LNCaP clone FGC (cell line): ENCODE data around the gene HTRA2.

Experiments
- DNase-seq: peaks from one replicate; pipeline ENCODE4 v3.0.0-alpha.2; 2011; ENCODE audit warnings: low read depth
- H3K4me3 ChIP-seq: 2 replicates; pipeline ENCODE4 v1.5.1; 2011; ENCODE audit warnings: mild to moderate bottlenecking, low read depth, low read length, control low read depth
- TF ChIP-seq, protein P1 (sequence below): IDR thresholded peaks from 2 replicates; pipeline ENCODE4 v1.5.1; 2012; ENCODE audit warnings: mild to moderate bottlenecking; ENCODE audit not compliant: control insufficient read depth, insufficient read depth; ENCODE audit errors: extremely low read depth

HTRA2 gene

GRCh38 chr2:74497777-74498499 lies 31.8 kb upstream of the HTRA2 start:
- no peak for DNase-seq
- TF ChIP-seq, protein P1, sequence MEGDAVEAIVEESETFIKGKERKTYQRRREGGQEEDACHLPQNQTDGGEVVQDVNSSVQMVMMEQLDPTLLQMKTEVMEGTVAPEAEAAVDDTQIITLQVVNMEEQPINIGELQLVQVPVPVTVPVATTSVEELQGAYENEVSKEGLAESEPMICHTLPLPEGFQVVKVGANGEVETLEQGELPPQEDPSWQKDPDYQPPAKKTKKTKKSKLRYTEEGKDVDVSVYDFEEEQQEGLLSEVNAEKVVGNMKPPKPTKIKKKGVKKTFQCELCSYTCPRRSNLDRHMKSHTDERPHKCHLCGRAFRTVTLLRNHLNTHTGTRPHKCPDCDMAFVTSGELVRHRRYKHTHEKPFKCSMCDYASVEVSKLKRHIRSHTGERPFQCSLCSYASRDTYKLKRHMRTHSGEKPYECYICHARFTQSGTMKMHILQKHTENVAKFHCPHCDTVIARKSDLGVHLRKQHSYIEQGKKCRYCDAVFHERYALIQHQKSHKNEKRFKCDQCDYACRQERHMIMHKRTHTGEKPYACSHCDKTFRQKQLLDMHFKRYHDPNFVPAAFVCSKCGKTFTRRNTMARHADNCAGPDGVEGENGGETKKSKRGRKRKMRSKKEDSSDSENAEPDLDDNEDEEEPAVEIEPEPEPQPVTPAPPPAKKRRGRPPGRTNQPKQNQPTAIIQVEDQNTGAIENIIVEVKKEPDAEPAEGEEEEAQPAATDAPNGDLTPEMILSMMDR, result no peak
- H3K4me3 ChIP-seq, result no peak overlapping the region

DNA sequence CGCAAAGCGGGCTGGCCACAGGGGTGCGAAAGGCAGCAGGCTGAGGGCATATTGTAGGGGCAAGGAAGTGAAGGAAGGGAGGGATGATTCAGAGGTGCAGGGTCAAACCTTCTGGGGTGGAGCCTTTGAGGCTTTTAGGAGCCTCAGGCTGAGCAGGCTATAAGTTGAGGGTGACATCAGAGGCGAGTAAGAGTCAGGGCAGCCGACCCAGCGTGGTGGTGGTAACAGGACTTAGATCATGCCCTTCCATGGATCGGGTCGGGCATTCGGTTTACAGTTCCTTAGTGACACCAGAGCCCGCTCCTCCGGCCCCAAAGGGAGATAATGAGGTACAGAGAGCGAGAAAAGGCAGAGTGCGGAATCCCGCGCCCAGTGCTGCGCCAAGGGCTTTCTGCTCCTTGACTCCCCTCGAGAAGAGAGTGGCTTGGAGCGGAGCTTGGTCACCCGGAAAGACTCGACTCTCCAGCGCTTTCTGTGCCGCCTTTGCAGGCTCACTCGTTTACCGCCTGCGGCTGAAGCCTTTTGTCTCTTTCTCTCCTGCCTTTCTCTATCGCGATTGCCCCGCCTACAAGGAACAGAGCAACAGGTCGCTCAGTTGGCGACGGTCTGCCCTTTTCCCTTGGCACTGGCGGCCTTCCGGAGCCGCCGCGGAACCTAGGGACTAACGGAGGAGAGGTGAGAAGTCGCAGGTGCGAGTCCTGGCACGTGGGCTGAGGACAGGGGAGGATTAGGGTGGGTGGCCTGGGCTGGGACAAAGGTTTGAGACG lies 31.1 kb upstream of the HTRA2 start:
- no peak for DNase-seq
- H3K4me3 ChIP-seq, result no peak overlapping the region
- TF ChIP-seq, protein P1, result no peak

DNA sequence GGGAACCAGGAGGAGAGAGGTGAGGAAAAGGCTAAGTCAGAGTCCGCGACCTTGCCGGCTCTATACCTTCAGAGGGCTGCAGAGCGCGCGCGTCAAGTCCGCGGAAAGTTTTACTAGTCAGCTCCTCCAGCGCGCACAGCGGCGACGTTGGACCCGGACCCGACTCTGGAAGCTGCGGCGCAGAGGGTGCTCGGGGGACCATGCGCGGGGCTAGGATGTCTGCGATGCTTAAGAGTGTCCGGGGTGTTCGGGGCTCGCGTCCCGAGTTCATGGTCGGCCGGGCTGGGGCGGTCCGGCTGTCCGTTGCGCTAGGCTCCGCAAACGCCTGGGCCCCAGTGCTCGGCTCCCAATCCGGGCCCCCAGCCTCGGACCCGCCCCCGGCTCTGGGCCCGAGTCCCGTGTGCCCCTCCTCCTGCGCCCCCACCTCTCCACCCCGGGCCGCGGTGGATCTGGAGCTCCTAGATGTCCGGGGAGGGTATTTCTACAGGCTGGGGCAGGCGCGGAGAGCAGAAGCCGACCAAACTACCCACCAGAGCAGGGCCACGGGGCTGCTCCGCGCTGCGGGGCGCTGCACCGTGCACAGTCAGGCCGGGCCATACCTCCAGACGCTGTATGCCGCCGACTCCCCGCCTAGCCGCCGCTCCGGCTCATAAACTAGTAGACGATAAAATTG lies 30.3 kb upstream of the HTRA2 start, which contains the start of gene LBX2:
Gene LBX2 (minus strand): TSS at position 337 of the 673 bp plus-strand sequence. CDS start 66 bp downstream, at position 271.
- TF ChIP-seq, protein P1, result no peak
- H3K4me3 ChIP-seq, result no peak within 1 kb of the TSS
- no peak for DNase-seq

DNA sequence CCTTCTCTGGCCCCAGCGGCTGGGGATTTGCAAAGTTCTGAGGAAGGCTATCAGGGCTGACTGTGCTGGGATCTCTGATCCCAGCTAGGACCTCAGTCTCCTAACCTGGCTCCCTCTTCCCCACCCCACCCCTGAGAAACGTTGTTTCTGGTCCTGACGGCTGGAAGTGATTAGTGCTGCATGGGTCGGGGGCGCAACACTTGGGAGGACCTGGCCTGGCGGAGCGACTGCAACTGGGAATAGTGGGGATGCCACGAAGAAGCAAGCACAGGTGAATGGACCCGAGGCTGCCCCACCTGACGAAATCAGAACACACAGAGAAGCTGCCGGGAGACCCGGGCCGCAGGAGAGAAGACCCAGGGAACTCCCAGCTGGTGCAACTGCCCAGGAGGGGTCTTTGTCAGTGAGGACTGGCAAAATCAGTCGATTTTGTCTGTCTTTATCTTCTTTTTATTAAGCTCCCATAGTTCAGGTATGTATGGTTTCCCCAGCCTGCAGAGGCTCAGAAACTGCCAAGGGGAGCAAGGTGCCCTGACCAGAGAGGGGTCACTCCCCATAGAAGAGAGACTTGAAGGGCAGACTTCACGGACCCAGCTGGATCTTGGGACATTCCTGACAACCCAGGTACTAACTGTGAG lies 29.7 kb upstream of the HTRA2 start:
- TF ChIP-seq, protein P1, result no peak
- no peak overlapping the region for H3K4me3 ChIP-seq
- DNase-seq, result no peak

- H3K4me3 ChIP-seq, result no peak overlapping the region
- TF ChIP-seq, protein P1, result no peak
- DNase-seq, result no peak
Measured at GRCh38 chr2:74500578-74500946, 29.2 kb upstream of the HTRA2 start.

DNA sequence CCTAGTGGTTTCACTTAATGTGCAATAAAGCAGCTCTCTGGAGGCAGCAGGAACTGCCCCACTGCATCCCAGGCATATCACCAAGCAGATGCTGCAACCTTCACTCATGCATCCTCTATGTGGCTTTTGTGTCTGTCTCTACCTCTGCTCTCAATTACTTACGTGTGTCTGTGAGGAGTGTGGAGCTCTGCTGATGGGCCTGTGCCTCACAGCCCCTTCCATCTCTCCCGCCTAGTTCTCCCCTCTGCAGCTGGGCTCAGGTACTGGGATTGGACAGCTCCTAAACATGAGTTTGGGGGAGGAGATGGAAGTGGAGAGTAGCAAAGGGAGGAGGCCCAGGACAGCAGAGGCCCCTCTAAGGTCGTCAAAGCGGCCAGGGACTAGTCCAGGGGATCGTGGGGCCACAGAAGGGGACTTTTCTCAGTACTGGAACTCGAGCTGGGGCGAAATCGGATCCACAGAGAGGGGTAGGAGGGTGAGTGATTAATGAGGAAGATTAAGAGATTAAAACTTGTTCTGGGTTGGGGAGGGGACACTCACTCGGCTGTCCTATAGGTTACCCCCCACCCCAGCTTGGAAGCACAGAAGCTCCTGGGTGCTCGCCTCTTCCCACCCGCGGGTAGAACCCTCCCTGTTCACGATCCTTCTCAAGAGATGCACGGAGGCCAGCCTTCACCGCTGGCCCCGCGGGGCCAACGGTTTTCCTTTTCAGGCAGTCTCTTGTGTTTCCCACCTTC lies 28.2 kb upstream of the HTRA2 start:
- TF ChIP-seq, protein P1, result no peak
- DNase-seq, result no peak
- no peak overlapping the region for H3K4me3 ChIP-seq
